HG02571 (cell line): ENCODE data around the gene ULK4.
"Not testable (repeated sequence)": the region's sequence is repeated elsewhere in the genome, so short reads cannot be mapped to it uniquely, and the experiment has no call there.

Experiments
- ATAC-seq: cut with Tn5 transposase; IDR thresholded peaks from one replicate; pipeline ENCODE4 v1.9.1; 2021; ENCODE audit warnings: mild to moderate bottlenecking, moderate library complexity; ENCODE audit not compliant: unreplicated experiment

The ULK4 gene

DNA sequence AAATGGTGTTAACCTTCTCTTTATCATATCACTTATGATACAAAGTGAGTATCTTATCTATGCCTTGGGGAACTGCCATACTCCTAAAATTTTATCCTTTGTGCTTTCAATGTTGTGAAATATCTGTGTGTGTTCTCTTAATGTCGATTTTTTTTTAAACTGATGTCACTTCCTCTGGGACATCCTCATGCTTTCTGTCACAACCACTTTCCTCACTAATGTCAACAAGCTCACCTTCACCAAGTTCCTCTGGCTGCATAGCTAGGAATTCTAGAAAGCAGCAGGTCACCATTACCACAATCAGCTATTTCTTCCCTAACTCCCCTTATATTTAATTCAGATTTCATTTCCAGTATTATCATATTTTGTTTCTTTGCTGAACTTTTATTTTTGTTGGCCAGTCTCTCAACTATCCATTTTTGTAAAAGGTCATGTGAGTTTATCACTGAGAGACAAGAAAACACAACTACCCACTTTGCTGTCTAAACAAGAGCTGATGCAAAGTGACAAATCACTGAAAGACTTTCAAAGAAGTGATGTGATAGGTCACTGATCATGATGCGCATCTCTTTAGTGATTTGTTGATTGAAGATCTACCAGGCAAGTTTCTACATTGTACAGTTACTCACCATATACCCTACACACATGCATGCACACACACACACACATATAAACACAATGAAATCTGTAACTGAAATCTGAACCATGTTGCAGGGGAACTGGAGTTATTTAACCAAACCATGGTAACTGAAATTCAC, 369.0 kb downstream of the ULK4 start:
- ATAC-seq: no peak

DNA sequence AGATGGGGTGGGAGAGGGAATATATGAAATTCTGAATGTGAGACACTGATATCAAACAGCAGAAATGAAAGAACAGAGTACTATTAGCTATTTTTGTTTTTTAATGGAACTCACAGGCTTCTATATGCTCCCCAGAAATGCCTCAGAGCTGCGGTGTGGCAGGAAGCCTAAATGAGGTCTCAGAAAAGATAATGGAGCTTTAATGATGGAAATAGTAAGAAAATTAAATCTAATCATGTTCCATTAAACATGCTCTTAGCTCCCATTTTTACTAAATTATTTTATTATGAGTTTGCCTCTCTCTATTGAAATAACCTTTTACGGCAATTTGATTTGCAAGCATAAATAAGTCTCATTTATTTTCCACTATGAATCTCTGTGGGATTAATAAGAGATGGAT, 378.9 kb downstream of the ULK4 start:
- no peak for ATAC-seq

DNA sequence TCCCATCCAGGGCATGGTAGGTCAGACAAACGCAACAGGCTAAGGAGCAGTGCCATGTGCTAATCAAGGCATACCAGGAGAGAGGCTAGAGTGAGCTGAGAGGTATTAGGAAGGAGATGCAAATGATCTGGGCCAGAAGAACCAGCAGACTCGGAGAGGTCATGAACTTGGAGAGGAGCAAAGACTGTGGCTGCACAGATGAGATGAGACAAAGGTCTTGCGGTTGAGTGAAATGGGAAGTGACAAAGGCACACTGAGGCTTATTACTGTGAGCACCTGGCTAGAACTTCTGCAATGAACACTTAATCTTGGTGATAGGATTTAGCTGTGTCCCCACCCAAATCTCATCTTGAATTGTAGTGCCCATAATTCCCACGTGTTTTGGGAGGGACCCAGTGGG, 380.2 kb downstream of the ULK4 start:
- ATAC-seq: peak; percentile 98

DNA sequence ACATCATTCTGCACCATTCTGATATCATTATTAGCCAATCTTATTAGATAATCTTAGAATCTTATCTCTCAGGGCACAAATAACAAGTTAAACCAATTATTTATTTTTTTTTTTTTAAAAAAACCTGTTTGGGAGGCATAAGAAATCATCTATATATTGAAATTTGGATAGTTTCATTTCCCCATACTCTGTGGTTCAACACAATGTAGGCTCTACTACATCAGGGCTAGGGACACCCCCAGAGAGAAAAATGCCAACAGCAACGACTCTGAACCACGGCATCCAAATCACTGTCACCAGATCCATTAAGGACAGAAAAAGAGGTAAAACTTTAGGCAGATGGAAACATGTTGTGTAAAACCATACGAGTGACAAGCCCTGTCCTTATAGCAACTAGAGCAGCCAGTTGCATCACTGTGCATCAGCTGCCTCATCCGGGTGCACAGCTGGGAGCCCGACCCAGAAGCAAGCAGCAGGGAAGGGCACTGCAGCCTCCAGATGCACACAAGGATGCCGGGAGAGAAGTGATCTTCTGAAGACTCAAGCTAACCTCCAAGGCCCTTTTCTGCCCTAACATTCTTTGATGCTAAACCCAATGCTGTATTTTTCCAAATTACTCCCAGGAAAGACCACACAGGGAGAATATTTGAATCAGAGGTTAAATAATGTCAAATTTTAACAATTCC, 381.5 kb downstream of the ULK4 start:
- no peak for ATAC-seq

DNA sequence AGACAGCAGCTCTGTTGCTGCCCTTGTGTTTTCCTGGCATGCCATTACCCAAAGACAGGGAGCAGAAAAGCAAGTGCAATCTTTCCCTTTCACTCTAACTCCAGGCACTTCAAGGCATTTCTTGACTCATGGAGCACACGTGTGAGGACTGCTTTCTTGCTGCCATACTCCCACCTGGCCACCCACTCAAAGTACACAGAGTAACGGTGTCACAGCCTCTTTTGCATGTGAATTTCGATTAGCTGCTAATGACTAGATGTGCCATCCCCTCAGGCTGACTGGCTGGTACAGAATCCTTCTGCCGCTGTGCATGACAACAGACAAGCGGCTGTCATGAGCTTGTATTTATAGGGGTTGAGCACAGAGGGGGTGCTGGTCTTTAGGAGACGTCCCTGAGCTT, 382.0 kb downstream of the ULK4 start:
- no peak for ATAC-seq

DNA sequence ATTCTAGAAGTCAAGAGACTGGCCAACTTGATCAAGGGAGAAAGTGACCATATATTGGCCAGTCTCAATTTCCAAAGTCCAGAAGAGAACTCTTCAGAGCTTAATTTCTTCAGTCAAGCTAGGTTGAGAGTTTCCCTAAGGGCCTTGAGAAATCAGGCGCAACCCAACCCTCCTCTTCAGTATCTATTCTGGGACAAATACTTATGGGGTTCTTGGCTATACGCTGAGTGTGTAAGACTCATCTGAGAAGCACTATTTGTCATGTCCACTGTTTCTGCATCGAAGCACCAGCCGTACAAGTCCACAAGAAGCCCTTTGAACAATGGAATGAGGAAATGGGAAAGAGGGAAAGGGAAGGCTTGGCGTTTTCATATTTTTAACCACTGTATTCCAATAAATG, 383.1 kb downstream of the ULK4 start:
- ATAC-seq: no peak

DNA sequence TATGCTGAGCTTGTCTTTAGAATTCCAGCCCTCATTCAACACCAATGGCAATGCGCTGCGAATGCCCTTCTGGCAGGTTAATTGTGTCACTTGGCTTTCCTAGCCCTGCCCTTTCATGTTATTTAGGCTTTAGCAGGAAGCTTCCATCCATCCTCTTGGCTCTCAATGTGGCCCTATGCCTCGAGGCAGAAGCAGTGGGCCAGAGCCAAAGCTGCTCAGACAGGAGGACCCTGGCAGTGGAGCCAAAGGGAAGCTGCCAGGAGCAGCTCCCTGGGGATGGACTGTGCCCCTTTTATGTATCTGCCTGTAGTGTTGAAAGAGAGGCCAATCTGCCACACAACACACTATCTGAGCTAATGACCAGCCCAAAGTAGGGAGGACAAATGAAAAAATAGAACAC, 386.2 kb downstream of the ULK4 start:
- no peak for ATAC-seq

DNA sequence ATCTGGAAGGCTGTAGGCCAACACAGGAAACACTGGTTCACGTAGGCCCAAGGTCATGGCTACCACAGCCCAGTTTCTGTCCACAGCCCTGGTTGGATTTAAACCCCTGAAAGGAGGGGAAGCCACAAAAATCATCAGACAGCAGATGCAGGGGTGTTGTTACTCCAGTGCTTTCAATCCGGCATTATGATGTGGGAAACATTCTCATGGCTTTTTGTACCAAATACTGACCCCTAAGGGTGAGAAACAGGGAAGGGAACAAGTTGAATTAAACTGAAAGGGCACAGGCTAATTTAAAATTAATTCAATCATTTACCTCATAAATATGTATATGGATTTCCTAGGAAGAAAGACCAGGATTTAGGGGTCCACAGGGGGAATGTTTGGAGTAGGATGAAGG, 387.0 kb downstream of the ULK4 start:
- ATAC-seq: no peak

DNA sequence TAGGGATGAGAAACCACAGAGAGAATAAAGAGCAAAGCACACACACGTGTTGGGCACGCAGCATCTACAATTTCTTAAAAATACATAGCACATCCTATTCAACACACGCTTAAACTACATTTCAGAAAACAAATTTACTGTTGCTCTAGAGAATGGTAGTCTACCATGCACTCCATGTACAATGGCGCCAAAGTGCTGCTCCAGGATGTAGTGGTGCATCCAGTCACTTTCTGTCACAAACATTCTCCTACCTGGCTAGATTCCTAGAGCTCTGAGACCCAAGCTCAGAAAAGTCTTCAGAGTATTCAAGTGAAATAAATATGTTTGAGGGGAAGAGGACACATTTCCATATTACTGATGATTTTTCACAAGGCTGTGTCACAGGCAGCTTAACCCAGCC, 388.3 kb downstream of the ULK4 start:
- no peak for ATAC-seq

DNA sequence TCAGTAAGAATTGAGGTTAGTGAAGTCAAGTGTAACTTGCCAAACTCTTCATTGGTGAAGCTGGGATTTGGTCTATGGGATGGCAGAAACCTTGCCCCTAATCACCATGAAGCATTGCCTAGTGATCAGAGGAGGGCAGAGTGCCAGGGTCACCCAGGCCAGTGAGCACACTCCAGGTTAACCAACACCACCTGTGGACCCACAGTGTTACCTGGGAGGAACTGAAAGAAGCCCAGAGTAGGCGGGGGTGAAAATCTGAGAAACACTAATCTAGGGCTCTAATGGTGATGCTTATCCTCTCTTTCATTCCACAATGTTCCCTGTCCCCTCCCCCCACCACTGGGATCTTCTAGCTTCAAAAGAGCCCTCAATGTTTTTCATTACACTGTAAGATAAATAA, 389.8 kb downstream of the ULK4 start:
- no peak for ATAC-seq

DNA sequence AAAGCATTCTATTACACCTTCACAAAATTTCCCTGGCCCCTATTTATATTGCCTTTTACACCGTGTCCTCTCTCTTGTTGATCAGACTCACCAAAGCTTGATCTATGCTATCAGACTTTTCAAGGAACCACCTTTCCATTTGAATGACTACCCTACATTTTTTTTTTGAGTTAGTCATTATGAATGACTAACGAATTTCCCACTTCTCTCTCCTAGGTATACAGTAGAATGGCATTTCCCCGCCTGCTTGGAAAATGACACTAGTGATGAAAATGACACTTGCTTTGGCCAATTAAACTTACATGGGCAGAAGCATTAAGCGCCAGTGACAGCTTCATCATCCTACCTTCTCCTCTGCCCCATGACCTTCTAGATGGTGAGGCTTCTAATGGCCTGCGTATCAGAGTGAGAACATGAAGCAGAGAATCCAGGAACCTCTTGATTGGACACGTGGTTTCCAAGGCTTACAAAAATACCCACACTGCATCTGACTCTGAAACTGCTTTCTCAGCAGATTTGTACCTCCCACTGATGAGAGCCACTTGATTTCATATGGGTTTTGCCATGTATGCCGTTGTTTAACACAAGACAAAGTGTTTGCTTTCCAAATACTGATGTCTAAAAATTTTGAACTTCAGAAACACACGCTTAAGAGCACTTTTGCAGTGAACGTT, 392.1 kb downstream of the ULK4 start:
- ATAC-seq: no peak

DNA sequence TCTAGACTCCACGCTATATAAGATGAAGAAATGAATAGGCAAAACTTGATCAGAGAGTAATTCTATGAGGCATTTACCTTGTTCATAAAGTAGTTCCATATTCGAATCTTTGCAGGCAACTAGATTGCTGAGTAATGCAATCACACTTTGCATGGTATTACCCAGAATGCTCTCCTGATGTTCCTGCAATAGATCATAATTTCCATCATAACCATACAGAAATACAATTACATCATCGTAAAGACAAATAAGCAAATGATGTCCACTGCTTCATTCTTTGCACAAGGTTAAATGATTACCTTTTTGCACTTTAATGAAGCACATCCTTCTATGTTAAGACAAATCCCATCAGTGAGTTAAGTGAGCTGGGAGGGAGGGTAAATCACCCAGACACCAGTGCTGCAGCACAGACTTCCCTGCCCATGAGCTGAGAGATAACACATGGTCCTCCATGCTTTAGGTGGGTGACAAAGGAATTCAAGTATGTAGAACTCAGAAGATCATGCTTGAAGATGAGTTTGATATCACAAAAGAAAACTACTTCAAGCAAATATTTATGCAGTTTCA, 395.9 kb downstream of the ULK4 start:
- ATAC-seq: no peak

DNA sequence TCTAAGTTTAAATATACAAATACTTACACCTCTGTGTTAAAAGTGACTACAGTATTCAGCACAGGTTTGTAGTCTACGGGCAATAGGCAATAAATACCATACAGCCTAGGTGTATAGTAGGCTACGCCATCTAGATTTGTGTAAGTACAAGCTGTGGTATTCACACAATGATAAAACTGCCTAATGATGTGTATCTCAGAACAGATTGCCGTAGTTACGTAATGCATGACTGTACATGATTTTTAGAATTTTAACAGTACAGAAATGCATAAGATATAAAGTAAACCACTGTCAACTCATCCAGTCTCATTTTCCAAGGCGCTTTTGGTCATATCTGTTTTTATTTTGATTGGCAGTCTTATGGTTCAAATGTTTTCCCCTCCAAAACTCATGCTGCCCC, 396.9 kb downstream of the ULK4 start:
- ATAC-seq: no peak

DNA sequence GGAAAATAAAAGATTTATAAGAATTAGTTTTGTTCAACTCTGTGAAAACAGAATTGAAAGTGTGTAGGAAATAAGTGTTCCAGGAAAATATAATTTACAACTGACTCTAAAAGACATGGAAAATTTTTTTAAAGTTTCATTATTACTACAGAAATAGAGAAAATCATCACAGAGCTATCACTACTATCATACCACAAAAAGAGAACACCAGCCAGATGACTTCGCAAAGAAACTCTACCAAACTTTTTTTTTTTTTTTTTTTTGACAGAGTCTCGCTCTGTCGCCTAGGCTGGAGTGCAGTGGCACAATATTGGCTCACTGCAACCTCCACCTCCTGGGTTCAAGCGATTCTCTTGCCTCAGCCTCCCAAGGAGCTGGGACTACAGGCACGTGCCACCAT, 405.7 kb downstream of the ULK4 start:
- not testable (repeated sequence) for ATAC-seq

DNA sequence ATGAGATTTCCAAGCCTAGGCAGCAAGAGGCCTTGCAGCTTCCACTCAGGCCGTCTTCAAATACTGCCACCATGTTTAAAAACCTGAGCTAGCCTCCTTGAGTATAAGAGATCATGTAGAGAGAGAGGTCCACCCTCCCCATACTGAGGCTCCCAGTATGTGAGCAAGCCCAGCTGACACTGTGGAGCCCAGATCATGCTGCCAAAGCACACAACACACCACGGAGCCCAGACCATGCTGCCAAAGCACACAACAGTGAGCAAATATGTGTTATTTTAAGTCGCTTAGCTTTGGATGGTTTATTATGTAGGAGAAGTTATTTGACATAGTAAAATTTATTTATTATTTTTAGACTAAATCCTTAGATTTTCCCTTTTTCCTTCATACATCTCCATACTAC, 428.9 kb downstream of the ULK4 start:
- ATAC-seq: no peak

DNA sequence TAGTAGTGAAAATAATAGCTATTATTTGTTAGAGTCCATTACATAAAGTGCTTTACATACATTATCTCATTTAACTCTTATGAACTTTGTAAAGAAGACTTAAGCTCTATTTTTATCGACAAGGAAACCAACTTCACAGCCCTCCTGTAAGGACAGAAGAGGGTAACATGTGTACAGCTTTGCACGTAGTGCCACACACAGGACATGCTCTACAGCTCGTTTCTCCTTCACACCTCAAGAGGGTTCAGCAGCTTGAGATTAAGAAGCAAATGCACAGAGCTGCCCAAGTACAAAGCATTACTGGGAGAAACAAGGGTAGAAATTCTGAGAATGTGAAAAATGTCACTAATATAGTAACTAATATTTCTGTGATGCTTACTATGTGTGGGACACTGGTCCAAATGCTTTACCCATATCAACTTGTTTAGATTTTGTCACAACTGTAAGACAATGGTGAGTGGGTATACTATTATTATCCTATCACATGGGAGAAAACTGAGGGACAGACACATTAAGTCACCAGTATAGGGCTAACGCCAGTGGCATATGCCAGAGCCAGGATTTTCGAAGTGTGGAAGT, 434.8 kb downstream of the ULK4 start:
- ATAC-seq: no peak

DNA sequence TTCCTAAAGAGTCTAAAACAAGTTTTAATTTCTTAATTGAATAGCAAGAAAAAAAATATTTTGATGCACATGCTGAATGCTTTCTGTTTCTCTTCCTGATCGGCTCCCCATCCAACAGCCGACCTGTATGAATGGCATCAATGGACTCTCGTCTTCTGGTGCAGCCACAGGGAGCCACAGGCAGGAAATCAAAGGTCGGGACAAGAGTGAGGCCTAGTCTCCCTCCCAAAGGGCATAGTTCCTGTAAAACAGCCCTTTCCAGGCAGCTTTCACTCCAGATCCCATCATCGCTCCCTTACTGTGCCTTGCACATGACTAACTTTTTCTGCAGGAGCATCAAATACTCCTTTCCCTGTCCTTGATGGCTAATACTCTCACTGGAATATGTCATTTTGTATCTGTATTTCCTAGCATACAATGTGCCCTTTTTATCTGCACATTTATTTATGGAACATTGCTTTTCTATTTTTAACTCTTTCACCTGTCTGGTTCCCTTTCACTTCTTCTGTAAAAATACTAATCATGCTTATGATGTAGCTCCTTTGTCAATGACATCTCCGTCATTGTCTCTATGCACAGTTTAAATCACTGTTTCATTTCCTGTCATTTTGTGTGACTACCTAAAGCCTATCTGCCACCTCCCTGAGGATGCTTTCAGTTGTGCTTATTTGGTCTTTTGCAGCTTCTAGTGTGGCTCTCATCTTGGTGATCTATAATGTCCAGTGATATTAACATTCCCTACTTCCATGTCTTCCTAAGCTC, 436.4 kb downstream of the ULK4 start:
- ATAC-seq: no peak

DNA sequence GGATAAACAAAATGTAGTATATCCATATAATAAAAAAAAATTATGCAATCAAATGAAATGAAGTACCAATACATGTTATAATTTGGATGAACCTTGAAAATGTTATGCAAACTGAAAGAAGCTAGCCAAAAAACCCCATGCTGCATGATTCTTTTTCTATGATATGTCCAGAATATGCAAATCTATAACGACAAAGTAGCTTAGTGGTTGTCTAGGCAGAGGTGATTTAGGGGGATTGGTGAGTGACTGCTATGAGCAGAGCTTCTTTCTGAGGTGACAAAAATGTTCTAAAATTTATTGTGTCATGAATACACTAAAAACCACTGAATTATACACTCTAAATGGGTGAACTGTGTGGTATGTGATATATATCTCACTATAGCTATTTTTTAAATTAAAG, 438.0 kb downstream of the ULK4 start:
- ATAC-seq: no peak

DNA sequence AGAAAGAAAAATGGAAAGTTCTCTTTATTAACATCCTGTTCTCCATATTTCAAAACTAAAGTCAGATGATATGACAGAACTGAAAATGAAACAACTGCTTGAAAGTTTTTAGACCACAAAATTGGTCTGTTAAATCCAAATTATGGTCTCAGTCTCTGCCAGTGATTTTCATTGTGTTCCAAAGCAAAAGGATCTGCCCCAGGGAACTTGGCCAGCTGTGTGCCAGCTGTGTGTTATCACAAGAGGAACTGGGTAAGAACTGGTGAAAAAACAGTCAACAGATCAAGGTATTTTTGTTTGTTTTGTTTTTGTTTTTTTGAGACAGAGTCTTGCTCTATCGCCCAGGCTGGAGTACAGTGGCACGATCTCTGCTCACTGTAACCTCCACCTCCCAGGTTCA, 439.3 kb downstream of the ULK4 start:
- no peak for ATAC-seq

DNA sequence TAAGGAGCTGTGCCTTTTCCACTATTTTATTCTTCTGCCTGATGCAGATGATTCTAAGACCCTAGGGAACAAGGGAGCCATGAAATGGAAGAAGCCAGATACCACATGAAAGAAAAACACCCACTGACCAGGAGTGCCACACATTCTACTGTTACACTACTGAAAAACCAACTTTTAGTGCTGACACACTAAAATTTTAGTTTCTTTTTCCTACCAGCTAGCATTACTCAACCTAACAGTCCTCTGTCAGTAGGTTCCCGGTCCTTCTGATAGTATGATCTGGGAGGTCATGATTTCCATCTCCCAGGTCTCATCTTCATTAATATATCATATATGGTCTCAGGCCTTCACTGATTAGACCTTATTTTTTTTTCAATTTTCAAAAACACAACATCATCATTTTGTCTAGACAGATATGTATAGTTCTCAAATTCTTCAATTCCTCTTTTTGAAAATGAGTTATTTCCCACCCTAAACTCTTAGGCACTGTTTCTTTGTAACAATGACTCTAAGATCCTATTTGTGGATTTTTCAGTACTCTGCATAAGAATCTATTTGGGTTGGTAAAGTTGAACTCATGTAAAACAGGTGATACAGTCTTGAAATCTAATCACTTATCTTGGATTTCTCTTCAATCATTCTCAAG, 440.8 kb downstream of the ULK4 start:
- ATAC-seq: no peak
